Mesenchymal stem cell (in vitro differentiated cells and primary cell): ENCODE data around the gene RIMBP2.

Experiments
- DNase-seq: peaks from one replicate; pipeline ENCODE4 v3.0.0-alpha.2; 2013
- H2AFZ ChIP-seq: one replicate; pipeline ENCODE4 v1.6.1; 2013; ENCODE audit warnings: low read depth, mild to moderate bottlenecking, control low read depth, inconsistent platforms, low read length, moderate library complexity
- H2AK5ac ChIP-seq: 2 replicates; pipeline ENCODE4 v1.6.1; 2013; ENCODE audit warnings: low read length, moderate library complexity, mild to moderate bottlenecking, inconsistent platforms; ENCODE audit not compliant: severe bottlenecking
- H2BK120ac ChIP-seq: one replicate; pipeline ENCODE4 v1.6.1; 2013; ENCODE audit warnings: low read depth, mild to moderate bottlenecking, inconsistent platforms, low read length, moderate library complexity
- H2BK12ac ChIP-seq, 2 experiments: one replicate each; pipeline ENCODE4 v1.6.1; 2013; ENCODE audit warnings: inconsistent platforms in 2 of 2, low read length in 2 of 2, mild to moderate bottlenecking in 2 of 2, moderate library complexity in 2 of 2, control low read depth in 1 of 2
- H2BK15ac ChIP-seq: one replicate; pipeline ENCODE4 v1.6.1; 2013; ENCODE audit warnings: mild to moderate bottlenecking, low read depth, inconsistent platforms; ENCODE audit not compliant: poor library complexity, severe bottlenecking
- H2BK5ac ChIP-seq: 2 replicates; pipeline ENCODE4 v1.6.1; 2013; ENCODE audit warnings: low read depth, mild to moderate bottlenecking, low read length, control low read depth, inconsistent platforms; ENCODE audit not compliant: poor library complexity, severe bottlenecking
- H3K14ac ChIP-seq, 2 experiments: one replicate each; pipeline ENCODE4 v1.6.1; 2013; ENCODE audit warnings: inconsistent platforms in 2 of 2, low read length in 2 of 2, control low read depth in 1 of 2, mild to moderate bottlenecking in 1 of 2, moderate library complexity in 1 of 2
- H3K18ac ChIP-seq, 2 experiments: one replicate each; pipeline ENCODE4 v1.6.1; 2013; ENCODE audit warnings: inconsistent platforms in 2 of 2, low read length in 2 of 2, control low read depth in 1 of 2, low read depth in 1 of 2, mild to moderate bottlenecking in 1 of 2
- H3K23ac ChIP-seq, 2 experiments: one replicate each; pipeline ENCODE4 v1.6.1; 2013; ENCODE audit warnings: inconsistent platforms in 2 of 2, low read length in 2 of 2, mild to moderate bottlenecking in 2 of 2, moderate library complexity in 2 of 2, control low read depth in 1 of 2
- H3K27ac ChIP-seq: 2 replicates; pipeline ENCODE4 v1.5.1; 2013; ENCODE audit warnings: mild to moderate bottlenecking, moderate library complexity, low read length, control low read depth, inconsistent platforms; ENCODE audit not compliant: poor library complexity, severe bottlenecking
- H3K27me3 ChIP-seq, 2 experiments: 2 replicates each; pipeline versions ENCODE4 v1.6.1 to v1.7.0; 2013; ENCODE audit warnings: low read length in 2 of 2, mild to moderate bottlenecking in 2 of 2, moderate library complexity in 2 of 2, control low read depth in 1 of 2, inconsistent platforms in 1 of 2; ENCODE audit not compliant: control insufficient read depth in 1 of 2, insufficient read depth in 1 of 2
- H3K36me3 ChIP-seq, 2 experiments: 2 replicates each; pipeline versions ENCODE4 v1.6.1 to v1.7.0; 2013; ENCODE audit warnings: low read length in 2 of 2, control low read depth in 1 of 2, inconsistent platforms in 1 of 2, low read depth in 1 of 2, mild to moderate bottlenecking in 1 of 2; ENCODE audit not compliant: insufficient read depth in 2 of 2, control insufficient read depth in 1 of 2
- H3K4ac ChIP-seq, 2 experiments: one replicate each; pipeline ENCODE4 v1.6.1; 2013; ENCODE audit warnings: inconsistent platforms in 2 of 2, low read length in 2 of 2, mild to moderate bottlenecking in 2 of 2, moderate library complexity in 2 of 2, control low read depth in 1 of 2, low read depth in 1 of 2
- H3K4me1 ChIP-seq: 2 replicates; pipeline ENCODE4 v1.6.1; 2013; ENCODE audit warnings: low read depth, low read length, control low read depth; ENCODE audit not compliant: control insufficient read depth, insufficient read depth
- H3K4me2 ChIP-seq: 2 replicates; pipeline ENCODE4 v1.6.1; 2013; ENCODE audit warnings: low read length, mild to moderate bottlenecking, inconsistent platforms; ENCODE audit not compliant: poor library complexity, severe bottlenecking
- H3K4me3 ChIP-seq, 2 experiments: 2 replicates each; pipeline versions ENCODE4 v1.5.1 to v1.7.0; 2013; ENCODE audit warnings: low read length in 2 of 2, mild to moderate bottlenecking in 2 of 2, control low read depth in 1 of 2, low read depth in 1 of 2; ENCODE audit not compliant: insufficient read depth in 1 of 2
- H3K79me1 ChIP-seq: replicated peaks from 2 replicates; pipeline ENCODE4 v1.6.1; 2013; ENCODE audit warnings: mild to moderate bottlenecking, control low read depth, low read length, inconsistent platforms; ENCODE audit not compliant: poor library complexity, severe bottlenecking
- H3K9ac ChIP-seq: 2 replicates; pipeline ENCODE4 v1.7.0; 2013; ENCODE audit warnings: mild to moderate bottlenecking, low read length, moderate library complexity
- H3K9me3 ChIP-seq: 2 replicates; pipeline ENCODE4 v1.7.0; 2013; ENCODE audit warnings: mild to moderate bottlenecking, low read length; ENCODE audit not compliant: control insufficient read depth
- H4K8ac ChIP-seq: one replicate; pipeline ENCODE4 v1.6.1; 2013; ENCODE audit warnings: inconsistent platforms, mild to moderate bottlenecking, low read length, moderate library complexity
- H4K91ac ChIP-seq: one replicate; pipeline ENCODE4 v1.6.1; 2013; ENCODE audit warnings: mild to moderate bottlenecking, low read length, inconsistent platforms
- WGBS: methylation state at CpG from one replicate; pipeline ENCODE4 v1.1.7; 2013; ENCODE audit warnings: mixed read lengths; 5-methylcytosine and 5-hydroxymethylcytosine counted together

Gene RIMBP2

GRCh38 chr12:130714591-130715149, 1.4 kb downstream of the RIMBP2 start:
- H3K79me1 ChIP-seq = no peaks in the 10 kb centered on the region
- peaks cover 6% of the 10 kb centered on the region for H3K9me3 ChIP-seq
- peaks cover 41 to 62% of the 10 kb centered on the region in 2 experiments for H3K27me3 ChIP-seq
- no peak overlapping the region for H3K4me2 ChIP-seq
- H3K18ac ChIP-seq = no peak overlapping the region
- H3K4ac ChIP-seq = no peak overlapping the region
- DNase-seq = no peak
- H4K91ac ChIP-seq = no peak overlapping the region
- no peak overlapping the region for H3K14ac ChIP-seq
- no peak overlapping the region for H2BK15ac ChIP-seq
- no peak overlapping the region for H2BK12ac ChIP-seq
- H3K36me3 ChIP-seq = no peaks in the 10 kb centered on the region
- no peak overlapping the region for H2BK120ac ChIP-seq
- no peak overlapping the region for H4K8ac ChIP-seq
- no peak overlapping the region for H3K9ac ChIP-seq
- no peak overlapping the region for H2BK5ac ChIP-seq
- 5% methylated on average over 20 of the region's 20 CpGs for WGBS
- H2AK5ac ChIP-seq = no peak overlapping the region
- no peak overlapping the region for H3K27ac ChIP-seq
- no peak overlapping the region for H2AFZ ChIP-seq
- peaks cover 7% of the 10 kb centered on the region for H3K4me1 ChIP-seq
- H3K23ac ChIP-seq = no peak overlapping the region
- H3K4me3 ChIP-seq = peak overlapping the region in 1 of 2 experiments; percentile 62

GRCh38 chr12:130714091-130714590, 2.0 kb downstream of the RIMBP2 start:
- Histone ChIP-seq H2BK5ac (no peak overlapping the region), H3K36me3 (no peaks in the 10 kb centered on the region), H3K18ac (no peak overlapping the region), H2BK15ac (no peak overlapping the region), H3K4me2 (no peak overlapping the region), H4K8ac (no peak overlapping the region), H3K27ac (no peak overlapping the region), H3K9me3 (peaks cover 6% of the 10 kb centered on the region), H2AK5ac (no peak overlapping the region), H3K23ac (no peak overlapping the region), H3K4ac (no peak overlapping the region), H2BK12ac (no peak overlapping the region), H4K91ac (no peak overlapping the region), H3K4me3 (peak overlapping the region in 1 of 2 experiments; percentile 62), H2AFZ (no peak overlapping the region), H3K9ac (no peak overlapping the region), H2BK120ac (no peak overlapping the region), H3K14ac (no peak overlapping the region), H3K79me1 (no peaks in the 10 kb centered on the region), H3K27me3 (peaks cover 41 to 58% of the 10 kb centered on the region in 2 experiments), H3K4me1 (peaks cover 7% of the 10 kb centered on the region)
- no peak for DNase-seq
- WGBS = 6% methylated on average over 20 of the region's 20 CpGs

- H3K27ac ChIP-seq = no peak overlapping the region
- H3K14ac ChIP-seq = no peak overlapping the region
- H2AK5ac ChIP-seq = no peak overlapping the region
- no peak overlapping the region for H2BK5ac ChIP-seq
- H2BK15ac ChIP-seq = no peak overlapping the region
- peaks cover 7% of the 10 kb centered on the region for H3K4me1 ChIP-seq
- H3K4me3 ChIP-seq = peak overlapping the region in 1 of 2 experiments; percentile 62
- H3K36me3 ChIP-seq = no peaks in the 10 kb centered on the region
- no peak overlapping the region for H3K23ac ChIP-seq
- H3K4me2 ChIP-seq = no peak overlapping the region
- WGBS = 31% methylated on average over 18 of the region's 18 CpGs
- peaks cover 41 to 58% of the 10 kb centered on the region in 2 experiments for H3K27me3 ChIP-seq
- no peak overlapping the region for H2BK120ac ChIP-seq
- no peak for DNase-seq
- no peak overlapping the region for H2BK12ac ChIP-seq
- no peak overlapping the region for H3K4ac ChIP-seq
- H3K9ac ChIP-seq = no peak overlapping the region
- H4K91ac ChIP-seq = no peak overlapping the region
- H4K8ac ChIP-seq = no peak overlapping the region
- no peak overlapping the region for H2AFZ ChIP-seq
- H3K9me3 ChIP-seq = peaks cover 6% of the 10 kb centered on the region
- no peak overlapping the region for H3K18ac ChIP-seq
- H3K79me1 ChIP-seq = no peaks in the 10 kb centered on the region
Measured at GRCh38 chr12:130713581-130713991, 2.5 kb downstream of the RIMBP2 start.

GRCh38 chr12:130712346-130713065, 3.6 kb downstream of the RIMBP2 start:
- 68% methylated on average over 18 of the region's 20 CpGs for WGBS
- Histone ChIP-seq H2BK120ac (no peak overlapping the region), H3K4ac (no peak overlapping the region), H4K8ac (no peak overlapping the region), H2AFZ (no peak overlapping the region), H4K91ac (no peak overlapping the region), H3K23ac (no peak overlapping the region), H2AK5ac (no peak overlapping the region), H2BK15ac (no peak overlapping the region), H3K4me3 (no peak overlapping the region), H3K9ac (no peak overlapping the region), H3K18ac (no peak overlapping the region), H3K27me3 (peaks cover 40 to 51% of the 10 kb centered on the region in 2 experiments), H2BK12ac (no peak overlapping the region), H3K4me2 (no peak overlapping the region), H3K14ac (no peak overlapping the region), H3K4me1 (peaks cover 7% of the 10 kb centered on the region), H3K9me3 (peaks cover under 1% of the 10 kb centered on the region), H3K79me1 (no peaks in the 10 kb centered on the region), H3K36me3 (no peaks in the 10 kb centered on the region), H2BK5ac (no peak overlapping the region), H3K27ac (no peak overlapping the region)
- DNase-seq = no peak
